GM21423 (cell line): ENCODE measurements around the gene SPRYD3.

ENCODE experiments used
- ATAC-seq: cut with Tn5 transposase; IDR thresholded peaks from one replicate; pipeline ENCODE4 v1.9.1; 2021; ENCODE audit warnings: mild to moderate bottlenecking, moderate library complexity; ENCODE audit not compliant: unreplicated experiment

Gene SPRYD3

GRCh38 chr12:53063708-53064612 lies 15.2 kb downstream of the SPRYD3 start:
- ATAC-seq, result no peak

DNA sequence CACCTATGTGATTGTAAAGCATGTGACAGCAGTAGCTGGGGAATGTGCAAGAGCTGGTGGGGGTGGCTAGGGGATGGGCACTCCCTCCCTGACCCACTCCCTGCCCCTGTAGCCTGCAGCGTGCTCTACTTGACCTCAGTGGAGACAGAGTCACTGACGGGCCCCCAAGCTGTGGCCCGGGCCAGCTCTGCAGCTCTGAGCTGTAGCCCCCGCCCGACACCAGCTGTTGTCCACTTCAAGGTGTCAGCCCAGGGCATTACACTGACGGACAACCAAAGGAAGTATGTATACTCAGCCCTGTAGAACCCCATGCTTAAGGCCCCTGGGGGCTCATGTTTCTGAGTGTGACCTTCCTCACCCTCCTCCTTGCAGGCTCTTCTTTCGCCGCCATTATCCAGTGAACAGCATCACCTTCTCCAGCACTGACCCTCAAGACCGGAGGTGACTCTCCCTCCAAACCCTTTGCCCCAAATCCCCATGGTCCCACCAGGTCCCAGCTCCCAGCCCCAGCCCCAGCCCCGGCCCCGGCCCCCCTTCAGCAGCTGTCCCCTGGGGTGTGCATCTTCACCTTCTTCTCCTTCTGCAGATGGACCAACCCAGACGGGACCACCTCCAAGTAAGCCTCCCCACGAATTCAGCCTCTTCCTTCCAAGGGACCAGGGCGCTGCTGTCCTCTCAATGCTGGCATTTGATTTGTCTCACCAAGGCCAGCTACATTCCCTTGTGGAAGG lies 16.0 kb downstream of the SPRYD3 start:
- no peak for ATAC-seq

GRCh38 chr12:53062011-53062961 lies 16.9 kb downstream of the SPRYD3 start:
- no peak for ATAC-seq

DNA sequence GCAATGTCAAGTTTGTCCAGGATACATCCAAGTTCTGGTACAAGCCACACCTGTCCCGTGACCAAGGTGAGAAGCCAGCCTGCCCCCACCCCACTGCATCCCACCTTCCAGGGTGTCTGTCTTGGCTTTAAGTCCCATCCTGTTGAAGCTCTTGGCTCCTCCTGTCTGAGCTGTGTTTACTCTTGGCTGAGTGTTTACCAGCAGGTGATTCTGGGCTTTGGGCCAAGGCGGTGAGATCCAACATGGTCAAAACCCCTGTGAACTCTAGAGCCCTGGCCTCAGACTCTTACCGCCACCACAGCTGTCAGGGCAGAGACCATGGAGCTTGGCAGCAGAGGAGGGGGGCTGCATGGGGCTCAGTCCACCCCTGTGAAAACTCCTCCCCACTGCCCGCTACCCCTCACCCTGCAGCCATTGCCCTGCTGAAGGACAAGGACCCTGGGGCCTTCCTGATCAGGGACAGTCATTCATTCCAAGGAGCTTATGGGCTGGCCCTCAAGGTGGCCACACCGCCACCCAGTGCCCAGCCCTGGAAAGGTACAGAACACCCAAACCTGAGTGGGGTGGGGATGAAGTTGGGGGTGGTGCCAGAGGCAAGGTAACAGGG lies 17.7 kb downstream of the SPRYD3 start:
- ATAC-seq, result no peak

- ATAC-seq, result no peak
These were observed 18.4 kb downstream of the SPRYD3 start for GRCh38 chr12:53060721-53061276.

DNA sequence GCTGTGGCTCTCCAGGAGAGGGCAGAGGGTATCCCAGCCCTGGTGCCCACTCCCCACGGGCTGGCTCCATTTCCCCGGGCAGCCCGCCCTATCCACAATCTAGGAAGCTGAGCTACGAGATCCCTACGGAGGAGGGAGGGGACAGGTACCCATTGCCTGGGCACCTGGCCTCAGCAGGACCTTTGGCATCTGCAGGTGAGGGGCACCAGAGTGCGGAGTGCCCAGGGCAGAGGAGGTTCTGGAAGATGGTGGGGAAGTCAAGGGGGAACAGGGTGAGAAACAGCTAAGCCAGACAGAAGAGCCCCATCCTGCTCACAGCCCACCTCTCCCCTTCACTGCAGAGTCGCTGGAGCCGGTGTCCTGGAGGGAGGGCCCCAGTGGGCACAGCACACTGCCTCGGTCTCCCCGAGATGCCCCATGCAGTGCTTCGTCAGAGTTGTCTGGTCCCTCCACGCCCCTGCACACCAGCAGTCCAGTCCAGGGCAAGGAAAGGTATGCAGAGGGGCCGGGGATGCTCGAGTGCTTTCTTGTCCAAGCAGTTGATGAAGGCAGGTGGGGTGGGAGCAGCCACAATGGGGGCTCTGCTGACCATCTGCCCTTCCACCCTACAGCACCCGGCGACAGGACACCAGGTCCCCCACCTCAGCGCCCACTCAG lies 19.0 kb downstream of the SPRYD3 start:
- ATAC-seq, result no peak

DNA sequence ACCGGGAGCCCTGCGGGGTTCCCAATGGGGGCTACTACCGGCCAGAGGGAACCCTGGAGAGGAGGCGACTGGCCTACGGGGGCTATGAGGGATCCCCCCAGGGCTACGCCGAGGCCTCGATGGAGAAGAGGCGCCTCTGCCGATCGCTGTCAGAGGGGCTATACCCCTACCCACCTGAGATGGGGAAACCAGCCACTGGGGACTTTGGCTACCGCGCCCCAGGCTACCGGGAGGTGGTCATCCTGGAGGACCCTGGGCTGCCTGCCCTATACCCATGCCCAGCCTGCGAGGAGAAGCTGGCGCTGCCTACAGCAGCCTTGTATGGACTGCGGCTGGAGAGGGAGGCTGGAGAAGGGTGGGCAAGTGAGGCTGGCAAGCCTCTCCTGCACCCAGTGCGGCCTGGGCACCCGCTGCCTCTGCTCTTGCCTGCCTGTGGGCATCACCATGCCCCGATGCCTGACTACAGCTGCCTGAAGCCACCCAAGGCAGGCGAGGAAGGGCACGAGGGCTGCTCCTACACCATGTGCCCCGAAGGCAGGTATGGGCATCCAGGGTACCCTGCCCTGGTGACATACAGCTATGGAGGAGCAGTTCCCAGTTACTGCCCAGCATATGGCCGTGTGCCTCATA lies 19.6 kb downstream of the SPRYD3 start:
- no peak for ATAC-seq

- ATAC-seq, result no peak
These were observed 20.3 kb downstream of the SPRYD3 start for GRCh38 chr12:53058674-53059433.

GRCh38 chr12:53057816-53058500 lies 21.2 kb downstream of the SPRYD3 start:
- ATAC-seq, result no peak

GRCh38 chr12:53056901-53057300 lies 22.3 kb downstream of the SPRYD3 start:
- no peak for ATAC-seq

DNA sequence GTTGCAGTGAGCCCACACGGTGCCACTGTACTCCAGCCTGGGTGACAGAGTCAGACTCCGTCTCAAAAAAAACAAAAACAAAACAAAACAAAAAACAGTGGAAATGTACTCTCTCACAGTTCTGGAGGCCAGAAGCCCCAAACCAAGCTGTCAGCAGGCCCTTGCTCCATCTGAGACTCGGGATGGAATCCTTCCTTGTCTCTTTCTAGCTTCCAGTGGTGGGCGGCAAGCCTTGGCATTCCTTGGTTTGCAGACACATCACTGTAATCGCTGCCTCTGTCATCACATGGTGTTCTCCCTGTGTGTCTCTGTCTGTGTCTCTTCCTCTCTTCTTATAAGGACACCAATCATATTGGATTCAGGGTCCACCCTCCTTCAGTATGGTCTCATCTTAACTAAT lies 22.9 kb downstream of the SPRYD3 start:
- ATAC-seq, result no peak

GRCh38 chr12:53055471-53056266 lies 23.5 kb downstream of the SPRYD3 start:
- no peak for ATAC-seq

- ATAC-seq, result peak; percentile 88
These were observed 24.9 kb downstream of the SPRYD3 start for GRCh38 chr12:53054112-53054878.

- no peak for ATAC-seq
These were observed 25.7 kb downstream of the SPRYD3 start for GRCh38 chr12:53053218-53054111.

DNA sequence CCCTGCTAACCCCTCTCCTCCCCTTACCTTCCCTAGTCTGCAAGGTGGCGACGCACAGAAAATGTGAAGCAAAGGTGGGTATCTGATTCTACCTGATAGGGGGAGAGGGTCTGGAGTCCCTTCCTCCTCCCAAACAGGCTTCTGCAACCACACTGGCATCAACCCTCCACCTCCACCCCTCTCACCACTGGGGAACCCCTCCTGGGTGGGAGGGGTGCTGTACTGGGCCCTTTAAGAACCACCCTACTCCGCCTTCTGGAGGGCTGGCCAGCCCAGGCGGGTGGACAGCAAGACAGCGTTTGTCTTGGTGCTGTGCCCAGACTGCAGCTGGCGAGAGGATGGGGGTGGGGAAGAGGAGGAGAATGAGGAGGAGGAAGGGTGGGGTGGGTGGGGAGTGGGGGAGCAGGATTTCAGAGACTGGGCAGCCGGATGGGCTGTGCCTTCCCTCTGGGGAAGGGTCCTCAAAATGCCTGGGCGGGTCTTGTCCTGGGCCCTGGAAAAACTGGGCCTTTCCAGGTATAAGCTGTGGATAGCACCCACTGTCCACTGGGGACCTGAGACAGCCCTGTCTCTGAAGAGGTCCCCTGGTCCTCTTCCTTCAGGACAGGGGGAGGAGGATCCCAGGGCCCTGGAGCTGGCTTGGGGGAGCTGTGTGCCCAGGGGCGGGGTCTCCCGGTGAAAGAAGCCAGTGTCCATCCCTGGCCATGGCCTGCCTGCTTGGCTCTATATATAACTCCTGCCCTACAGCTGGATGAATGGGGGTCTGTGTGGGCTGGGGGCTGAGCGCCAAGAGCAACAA lies 26.6 kb downstream of the SPRYD3 start:
- ATAC-seq, result no peak
